GM21825 (cell line): ENCODE measurements around the gene EFNA3.

Source experiments
- ATAC-seq: cut with Tn5 transposase; IDR thresholded peaks from one replicate; pipeline ENCODE4 v1.9.1; 2021; ENCODE audit warnings: mild to moderate bottlenecking, moderate library complexity; ENCODE audit not compliant: unreplicated experiment

The EFNA3 gene

DNA sequence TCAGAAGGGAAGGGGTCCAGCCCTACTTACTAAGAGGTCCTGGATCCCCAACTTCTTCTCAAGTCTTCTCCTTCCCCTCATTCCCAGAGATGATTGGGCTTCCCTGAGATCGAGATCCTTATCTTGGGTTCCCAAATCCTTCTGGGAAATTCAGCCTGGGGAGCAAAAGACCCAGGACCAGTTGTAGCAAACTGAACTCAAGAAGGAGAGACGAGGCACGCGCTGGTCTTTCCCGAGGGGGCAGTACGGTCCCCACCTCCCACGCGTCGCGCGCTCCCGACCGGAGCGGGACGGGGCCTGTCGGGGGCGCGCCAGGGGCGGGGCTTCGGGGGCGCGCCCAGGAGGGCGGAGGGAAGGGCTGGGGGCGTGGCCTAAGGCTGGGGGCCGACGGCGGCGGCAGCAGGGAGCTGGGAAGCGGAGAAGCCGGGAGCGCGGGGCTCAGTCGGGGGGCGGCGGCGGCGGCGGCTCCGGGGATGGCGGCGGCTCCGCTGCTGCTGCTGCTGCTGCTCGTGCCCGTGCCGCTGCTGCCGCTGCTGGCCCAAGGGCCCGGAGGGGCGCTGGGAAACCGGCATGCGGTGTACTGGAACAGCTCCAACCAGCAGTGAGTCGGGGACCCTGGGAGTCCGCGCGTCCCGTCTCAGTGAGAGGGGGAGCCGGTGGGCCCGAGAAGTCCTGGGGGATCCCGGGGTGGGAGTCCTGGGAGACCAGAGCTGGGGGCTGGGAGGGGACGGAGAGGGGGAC, at the start of gene EFNA3:
Gene EFNA3, plus strand, starts transcription at position 369 of the 741 bp plus-strand sequence. Its CDS starts 105 bp downstream, at position 474.
- ATAC-seq = no peak

DNA sequence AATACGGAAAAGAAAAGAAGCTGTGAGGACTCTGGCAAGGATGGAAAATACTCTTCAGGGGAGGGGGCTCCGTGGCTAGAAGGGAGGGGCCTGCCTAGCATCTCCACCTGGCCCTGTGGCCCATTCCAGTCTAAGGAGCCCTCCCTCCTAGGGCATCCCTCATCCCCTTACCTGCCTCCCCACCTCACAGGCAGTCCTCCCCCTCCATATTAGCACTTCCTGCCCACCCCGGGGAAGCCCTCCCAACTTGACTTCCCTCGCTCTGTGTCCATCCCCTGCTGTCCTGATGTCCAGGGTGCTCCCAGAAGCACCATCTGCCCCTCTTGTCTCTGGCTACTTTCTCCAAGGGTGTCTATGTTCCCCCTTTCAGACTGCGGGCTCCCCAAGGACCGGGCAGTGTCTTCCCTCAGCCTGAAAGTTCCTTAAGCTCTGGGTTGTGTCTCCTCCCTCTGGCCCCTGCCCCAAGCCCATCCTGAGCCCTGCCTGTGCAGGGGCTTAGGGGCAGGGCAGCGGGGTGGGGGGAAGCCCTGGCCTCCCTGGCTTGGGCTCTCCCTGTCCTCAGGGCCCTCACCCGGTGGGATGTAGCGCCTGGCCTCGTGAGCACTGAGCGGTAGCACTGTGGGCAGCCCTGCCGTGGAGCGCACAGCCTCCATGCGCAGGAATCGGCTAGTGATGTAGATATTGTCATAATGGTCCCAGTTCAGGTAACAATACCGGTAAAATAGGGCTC, 49.0 kb upstream of the EFNA3 start:
- ATAC-seq = no peak

- ATAC-seq = no peak
Measured at GRCh38 chr1:155030243-155030795, 48.3 kb upstream of the EFNA3 start.

GRCh38 chr1:155030899-155031298, 47.7 kb upstream of the EFNA3 start:
- no peak for ATAC-seq

GRCh38 chr1:155032886-155033285, 45.8 kb upstream of the EFNA3 start:
- ATAC-seq = no peak

DNA sequence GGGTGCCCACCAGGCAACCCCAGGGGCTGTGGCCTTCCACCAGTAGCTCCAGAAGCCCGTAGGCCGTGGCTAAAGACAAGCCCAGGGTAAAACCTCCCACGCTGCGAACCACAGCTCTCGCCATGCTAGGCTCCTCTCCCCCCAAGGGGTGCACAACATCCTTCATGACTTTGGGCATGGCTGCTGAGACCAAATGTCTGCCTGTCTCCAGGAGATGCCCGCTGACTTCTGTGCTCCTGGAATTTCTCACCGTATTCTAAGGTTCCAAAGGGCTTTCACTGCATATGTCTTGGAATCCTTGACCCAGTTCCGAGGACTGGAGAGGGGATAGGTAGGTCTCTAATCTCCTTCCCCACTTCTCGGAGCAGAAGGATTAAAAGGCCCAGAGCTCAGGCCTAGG, 45.1 kb upstream of the EFNA3 start, which contains the start of the genes DCST1 and DCST2:
Gene DCST1, plus strand, starts transcription at position 301 of the 400 bp plus-strand sequence. CDS start 213 bp downstream, outside the sequence.
Gene DCST2, minus strand, starts transcription at position 258 of the 400 bp plus-strand sequence. Its CDS starts 80 bp downstream, at position 178.
- no peak for ATAC-seq

- no peak for ATAC-seq
Measured at GRCh38 chr1:155034318-155035208, 44.1 kb upstream of the EFNA3 start.

DNA sequence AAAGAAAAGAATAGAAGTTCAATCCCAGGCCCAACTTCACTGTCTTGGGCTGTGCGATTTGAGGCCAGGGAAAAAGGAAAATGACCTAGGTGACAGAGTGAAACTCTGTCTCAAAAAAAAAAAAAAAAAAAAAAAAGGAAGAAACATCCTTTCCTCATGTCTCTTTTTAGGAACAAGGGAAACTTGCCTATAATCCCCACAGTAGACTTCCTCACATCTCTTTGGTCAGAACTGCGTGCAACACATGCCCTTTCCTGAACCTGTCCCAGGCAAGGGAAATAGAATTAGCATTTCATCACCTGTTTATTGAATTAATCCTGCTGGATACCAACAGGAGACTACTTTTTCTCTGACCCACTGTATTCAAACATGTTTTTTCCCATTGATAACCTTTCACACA, 42.7 kb upstream of the EFNA3 start:
- ATAC-seq = no peak

GRCh38 chr1:155037043-155037442, 41.6 kb upstream of the EFNA3 start:
- ATAC-seq = no peak

DNA sequence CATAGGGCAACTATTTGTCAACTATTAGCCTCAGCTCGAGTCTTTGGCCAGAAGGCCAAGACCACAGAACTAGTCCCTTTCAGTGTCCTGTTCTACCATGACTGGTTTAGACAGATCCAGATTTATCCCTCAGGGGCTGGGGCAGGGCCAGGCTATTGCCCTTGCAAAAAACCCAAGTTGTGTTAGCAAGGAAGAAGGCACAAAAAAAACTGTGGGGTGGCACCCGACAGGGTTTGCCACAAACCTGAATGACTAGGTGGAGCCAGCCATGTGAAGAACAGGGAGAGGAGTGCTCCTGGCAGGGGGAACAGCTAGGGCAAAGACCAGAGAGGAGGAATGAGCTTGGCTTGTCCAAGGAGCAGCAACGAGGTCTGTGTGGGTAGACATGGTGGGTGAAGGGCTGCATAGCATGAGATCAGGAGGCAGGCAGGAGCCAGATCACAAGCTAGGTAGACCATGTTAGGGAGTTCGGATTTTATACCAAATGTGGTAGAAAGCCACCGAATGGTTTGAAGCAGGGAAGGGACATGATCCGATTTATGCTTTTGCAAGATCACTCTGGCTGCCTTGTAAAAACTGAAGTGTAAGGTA, 40.7 kb upstream of the EFNA3 start:
- ATAC-seq = no peak

DNA sequence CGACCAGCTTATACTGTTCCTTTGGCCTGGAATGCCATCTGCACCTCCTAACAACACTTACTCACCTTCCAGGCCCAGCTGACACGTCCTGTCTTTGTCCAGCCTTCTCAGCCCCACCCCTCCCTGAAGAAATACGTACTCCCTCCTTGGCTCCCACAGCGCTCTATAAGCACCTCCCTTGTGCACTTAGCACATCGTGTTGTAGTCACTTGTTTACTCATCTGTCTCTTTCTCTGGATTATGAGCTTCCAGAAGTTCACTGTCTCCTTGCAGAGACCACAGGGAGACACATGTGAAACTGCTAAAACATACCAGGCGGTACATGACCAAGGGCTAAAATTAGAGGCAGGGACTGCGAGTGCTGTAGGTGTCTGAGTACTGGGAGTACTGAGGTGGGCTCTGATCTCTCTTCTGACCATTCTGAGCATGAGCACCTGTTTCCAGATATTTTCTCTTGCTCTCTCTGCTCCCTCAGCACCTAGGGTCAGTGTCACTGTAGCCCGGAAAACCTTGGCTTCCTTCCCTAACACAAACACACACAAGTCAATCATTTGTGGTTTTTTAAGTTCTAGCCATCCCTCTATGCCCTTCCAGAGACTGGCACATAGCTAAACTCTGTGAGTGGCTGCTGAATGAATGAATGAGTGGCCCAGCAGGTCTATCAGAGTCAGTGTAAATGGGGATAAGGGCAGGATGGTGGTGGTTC, 39.9 kb upstream of the EFNA3 start:
- no peak for ATAC-seq

DNA sequence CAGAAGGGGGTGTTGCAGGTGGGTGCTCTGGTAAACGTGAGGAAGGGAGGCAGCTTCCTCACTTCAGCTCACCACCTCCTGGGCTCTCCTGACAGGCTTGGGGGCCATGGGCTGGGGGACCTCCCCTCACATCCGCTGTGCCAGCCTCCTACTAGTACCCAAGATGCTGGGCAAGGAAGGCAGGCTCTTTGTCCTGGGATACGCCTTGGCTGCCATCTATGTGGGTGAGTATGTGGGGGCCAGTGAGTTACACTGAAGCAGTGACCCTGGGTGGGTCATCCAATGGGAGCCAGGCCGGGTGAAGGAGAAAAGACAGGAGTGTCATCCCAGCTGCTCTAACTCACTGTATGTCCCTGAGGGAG, 39.3 kb upstream of the EFNA3 start:
- no peak for ATAC-seq

DNA sequence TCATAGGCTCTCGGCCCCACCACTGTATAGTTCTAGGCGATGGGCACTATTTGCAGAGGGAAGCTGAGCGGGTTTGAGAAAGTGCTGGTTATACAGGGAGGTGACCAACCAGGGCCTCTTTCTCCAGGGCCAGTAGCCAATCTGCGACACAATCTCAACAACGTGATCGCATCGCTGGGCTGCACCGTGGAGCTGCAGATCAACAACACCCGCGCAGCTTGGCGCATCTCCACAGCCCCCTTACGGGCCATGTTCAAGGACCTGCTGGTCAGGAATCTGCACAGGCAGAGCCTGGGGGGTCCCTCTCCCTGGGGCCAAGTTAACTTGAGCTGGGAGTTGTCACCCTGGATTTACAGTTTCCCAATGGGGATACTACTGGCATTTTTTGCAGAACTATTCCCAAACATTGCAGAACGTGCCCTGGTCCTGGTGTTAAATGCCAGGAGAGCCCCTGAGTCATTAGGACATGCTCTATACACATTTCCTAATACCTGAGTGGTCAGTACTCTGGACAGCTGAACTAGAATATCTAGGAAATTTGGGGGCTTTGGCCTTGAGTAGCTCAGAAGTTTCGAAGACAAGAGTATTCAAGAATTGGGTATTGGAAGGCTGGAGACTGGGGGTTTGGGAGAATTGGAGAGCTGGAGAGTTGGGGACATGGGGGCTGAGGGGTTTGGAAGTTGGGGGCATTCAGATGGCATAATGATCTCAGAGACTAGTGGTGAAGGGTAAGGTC, 38.1 kb upstream of the EFNA3 start:
- ATAC-seq = no peak

- no peak for ATAC-seq
Measured at GRCh38 chr1:155042789-155043188, 35.8 kb upstream of the EFNA3 start.

GRCh38 chr1:155043301-155043702, 35.3 kb upstream of the EFNA3 start:
- no peak for ATAC-seq

DNA sequence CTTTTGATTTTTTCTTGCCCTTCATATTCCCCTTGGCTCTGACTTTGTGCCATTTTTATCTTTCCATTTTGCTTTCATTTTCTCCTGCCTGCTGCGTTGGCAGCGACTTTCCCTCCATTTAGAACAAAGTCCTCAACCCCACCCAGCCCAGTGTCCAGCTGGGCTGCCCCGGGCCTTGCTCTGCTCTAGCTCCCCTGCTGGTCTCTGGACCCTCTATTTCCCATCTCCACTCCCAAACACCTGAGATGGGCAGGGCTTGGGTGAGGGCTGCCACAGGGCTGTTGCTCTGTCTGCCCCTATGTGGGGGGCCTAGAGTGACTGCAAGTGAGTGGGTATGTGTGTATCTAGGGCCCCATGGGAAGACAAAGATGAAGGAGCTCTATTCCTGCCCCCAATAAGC, 34.8 kb upstream of the EFNA3 start:
- no peak for ATAC-seq

GRCh38 chr1:155044365-155044764, 34.3 kb upstream of the EFNA3 start:
- no peak for ATAC-seq

DNA sequence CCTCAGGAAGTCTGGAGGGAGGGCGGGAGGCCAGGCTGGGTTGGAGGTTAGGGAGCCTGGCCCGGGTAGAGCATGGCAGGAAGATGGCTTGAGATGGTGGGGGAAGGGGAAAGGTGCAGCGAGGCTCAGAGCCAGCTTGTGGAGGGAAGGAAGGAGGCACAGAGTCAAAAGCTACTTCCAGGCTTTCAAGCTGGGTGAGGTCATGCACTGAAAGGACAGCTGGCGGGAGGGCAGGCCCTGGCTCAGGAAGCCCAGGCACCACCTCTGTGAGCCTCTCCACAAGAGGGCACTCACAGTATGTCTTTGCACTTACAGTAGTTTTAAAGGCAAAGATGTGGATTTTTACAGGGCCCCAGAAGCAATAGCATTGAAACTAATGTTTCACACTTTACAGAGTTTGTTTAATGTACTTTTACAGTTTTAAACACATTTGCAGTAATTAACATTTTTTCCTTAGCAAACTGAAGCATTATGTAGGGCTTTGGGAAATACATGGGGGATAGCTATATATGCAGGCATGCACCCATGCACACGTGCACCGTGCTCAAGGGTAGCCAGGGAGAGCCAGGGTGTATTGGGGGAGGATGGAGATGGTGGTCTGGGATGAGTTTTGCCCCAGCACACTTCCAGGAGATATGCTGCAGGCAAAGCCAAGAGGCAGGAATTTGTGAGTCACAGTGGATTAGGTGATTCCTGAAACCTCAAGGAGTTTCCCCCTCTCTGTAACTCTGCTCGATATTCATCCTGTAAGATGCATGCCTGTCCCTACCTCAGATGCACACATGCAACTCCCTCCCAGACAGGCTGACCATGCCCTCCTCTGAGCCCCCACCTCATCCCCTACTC, 33.6 kb upstream of the EFNA3 start:
- ATAC-seq = no peak
